OCI-LY1 (cell line): ENCODE data around the gene PLXNA2.

Source experiments
- CTCF ChIP-seq: fragments of 200-600 bp; sonication (generic), shearing (Covaris generic); IDR thresholded peaks from 2 replicates; pipeline ENCODE4 v1.5.1; 2017; ENCODE audit warnings: mild to moderate bottlenecking, antibody characterized with exemption, low read length, moderate library complexity, mixed read lengths
- EZH2 ChIP-seq: fragments of 200-600 bp; sonication (generic), shearing (Covaris generic); IDR thresholded peaks from 2 replicates; pipeline ENCODE4 v1.8.0; 2017; ENCODE audit warnings: borderline replicate concordance, mixed run types, mild to moderate bottlenecking, antibody characterized with exemption, low read length, moderate library complexity, mixed read lengths

GRCh38 chr1:208015255-208015654, 228.9 kb downstream of the PLXNA2 start:
- no peak for TF ChIP-seq CTCF
- TF ChIP-seq EZH2, result no peak
